ENCODE results near the gene MAD1L1. TPM values are rescaled to one million over a fixed set of nuclear protein-coding genes. Genes with fewer than 3 reads are reported as not detected.

The MAD1L1 gene
- total and polyA plus RNA-seq, 11 donors, result 11.1 to 29.7 (median 20.9) TPM

DNA sequence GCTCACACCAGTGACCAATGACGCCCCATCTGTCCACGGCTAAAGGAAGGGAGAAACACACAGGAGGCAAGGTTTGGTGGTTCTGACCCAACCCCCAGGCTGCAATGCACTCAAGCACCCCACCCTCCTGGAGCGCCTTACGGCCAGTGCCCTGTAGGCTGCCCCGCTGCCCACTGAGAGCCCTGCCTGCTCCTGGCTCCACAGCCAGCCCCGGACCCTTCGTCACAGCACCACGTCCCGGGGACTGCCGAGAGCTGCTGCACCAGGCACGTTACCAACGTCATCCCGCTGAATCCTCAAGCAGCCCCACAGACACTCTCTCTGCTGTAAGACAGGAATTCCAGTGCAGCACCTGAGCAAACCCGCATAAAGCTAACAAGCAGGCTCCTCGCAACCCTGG, 87.8 kb downstream of the MAD1L1 start:
- Histone ChIP-seq H3K4me1 (peaks cover 0 to 3% (median 0%) of the 10 kb centered on the region in 12 donors), H3K36me3 (peaks cover 0 to 41% (median 11%) of the 10 kb centered on the region in 9 donors), H3K4me3 (no peak overlapping the region), H3K9me3 (no peaks in the 10 kb centered on the region), H3K27ac (no peak overlapping the region), H3K27me3 (no peaks in the 10 kb centered on the region)
- DNase-seq (no peak), ATAC-seq (no peak)
- 93 to 99% (median 97%) methylated on average over 15 of the region's 15 CpGs for WGBS, 4 donors
- intact Hi-C loops (cut with DNase I), result no loop called here
- TF ChIP-seq, protein P1, sequence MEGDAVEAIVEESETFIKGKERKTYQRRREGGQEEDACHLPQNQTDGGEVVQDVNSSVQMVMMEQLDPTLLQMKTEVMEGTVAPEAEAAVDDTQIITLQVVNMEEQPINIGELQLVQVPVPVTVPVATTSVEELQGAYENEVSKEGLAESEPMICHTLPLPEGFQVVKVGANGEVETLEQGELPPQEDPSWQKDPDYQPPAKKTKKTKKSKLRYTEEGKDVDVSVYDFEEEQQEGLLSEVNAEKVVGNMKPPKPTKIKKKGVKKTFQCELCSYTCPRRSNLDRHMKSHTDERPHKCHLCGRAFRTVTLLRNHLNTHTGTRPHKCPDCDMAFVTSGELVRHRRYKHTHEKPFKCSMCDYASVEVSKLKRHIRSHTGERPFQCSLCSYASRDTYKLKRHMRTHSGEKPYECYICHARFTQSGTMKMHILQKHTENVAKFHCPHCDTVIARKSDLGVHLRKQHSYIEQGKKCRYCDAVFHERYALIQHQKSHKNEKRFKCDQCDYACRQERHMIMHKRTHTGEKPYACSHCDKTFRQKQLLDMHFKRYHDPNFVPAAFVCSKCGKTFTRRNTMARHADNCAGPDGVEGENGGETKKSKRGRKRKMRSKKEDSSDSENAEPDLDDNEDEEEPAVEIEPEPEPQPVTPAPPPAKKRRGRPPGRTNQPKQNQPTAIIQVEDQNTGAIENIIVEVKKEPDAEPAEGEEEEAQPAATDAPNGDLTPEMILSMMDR (IDR thresholded peaks at IDR 0.05), result no peak
- no peak for TF ChIP-seq POLR2A (IDR thresholded peaks at IDR 0.05)

DNA sequence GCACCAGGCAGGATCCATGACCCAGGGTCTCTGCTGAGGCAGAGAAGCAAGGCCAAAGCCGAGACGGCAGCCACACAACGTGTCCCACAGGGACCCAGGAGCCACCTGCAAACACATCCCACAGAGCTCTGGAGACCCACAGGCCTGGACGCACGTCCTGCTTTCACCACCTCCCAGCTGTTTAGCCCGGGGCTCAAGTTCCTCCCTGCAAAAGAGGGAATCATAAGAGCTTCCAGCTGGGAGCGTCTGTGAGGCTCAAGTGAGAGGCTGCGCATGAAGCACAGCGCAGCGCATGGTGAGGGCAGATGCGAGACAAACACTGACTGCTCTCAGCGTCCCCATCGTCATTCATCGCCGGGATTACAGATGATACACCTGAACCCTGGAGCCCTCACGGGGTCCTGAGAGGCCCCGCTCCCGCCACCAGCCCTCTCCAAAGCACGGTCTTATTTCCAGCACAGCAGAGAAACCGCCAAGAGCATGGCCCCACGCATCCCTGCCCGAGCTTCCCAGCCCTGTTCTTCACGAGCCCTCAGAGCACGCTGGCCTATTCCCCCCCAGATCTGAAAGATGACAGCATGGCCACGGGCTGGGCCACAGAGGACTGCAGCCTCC, 88.7 kb downstream of the MAD1L1 start:
- H3K36me3 ChIP-seq, result peaks cover 0 to 41% (median 11%) of the 10 kb centered on the region in 9 donors
- no peaks in the 10 kb centered on the region for H3K27me3 ChIP-seq
- 94 to 97% (median 95%) methylated on average over 23 to 25 of the region's 25 CpGs for WGBS, 4 donors
- no peak overlapping the region for H3K27ac ChIP-seq
- peaks cover 0 to 3% (median 0%) of the 10 kb centered on the region in 12 donors for H3K4me1 ChIP-seq
- intact Hi-C loops (cut with DNase I), result no loop called here
- ATAC-seq (no peak), DNase-seq (no peak)
- TF ChIP-seq, protein P1 (IDR thresholded peaks at IDR 0.05), result no peak
- no peak for TF ChIP-seq POLR2A (IDR thresholded peaks at IDR 0.05)
- H3K9me3 ChIP-seq, result no peaks in the 10 kb centered on the region
- no peak overlapping the region for H3K4me3 ChIP-seq

DNA sequence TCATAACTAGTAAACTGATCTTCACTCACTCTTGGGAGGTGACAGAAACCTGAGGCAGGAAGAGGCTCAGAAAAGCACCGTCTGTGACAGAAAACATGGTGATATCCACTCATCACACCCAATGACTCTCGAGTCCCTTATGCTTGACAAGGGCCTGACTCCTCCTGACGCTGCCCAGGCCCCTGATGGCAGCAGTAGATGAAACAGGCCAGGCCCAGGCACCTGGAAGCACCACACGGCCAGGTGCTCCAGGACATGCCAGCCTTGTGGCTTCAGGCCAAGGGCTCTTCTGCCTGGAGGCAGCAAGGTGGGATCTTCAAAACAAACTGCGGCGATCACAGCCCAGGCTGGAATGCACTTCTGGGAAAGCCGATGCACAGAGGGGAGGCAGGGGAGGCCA, 89.3 kb downstream of the MAD1L1 start:
- intact Hi-C loops (cut with DNase I), result no loop called here
- Histone ChIP-seq H3K4me1 (peaks cover 0 to 5% (median 0%) of the 10 kb centered on the region in 12 donors), H3K27ac (no peak overlapping the region), H3K27me3 (no peaks in the 10 kb centered on the region), H3K9me3 (no peaks in the 10 kb centered on the region), H3K36me3 (peaks cover 0 to 37% (median 11%) of the 10 kb centered on the region in 9 donors), H3K4me3 (no peak overlapping the region)
- DNase-seq, result no peak
- no peak for ATAC-seq
- 90 to 93% (median 91%) methylated on average over 5 to 7 of the region's 7 CpGs for WGBS, 4 donors
- TF ChIP-seq POLR2A (IDR thresholded peaks at IDR 0.05), result no peak
- TF ChIP-seq, protein P1 (IDR thresholded peaks at IDR 0.05), result no peak

DNA sequence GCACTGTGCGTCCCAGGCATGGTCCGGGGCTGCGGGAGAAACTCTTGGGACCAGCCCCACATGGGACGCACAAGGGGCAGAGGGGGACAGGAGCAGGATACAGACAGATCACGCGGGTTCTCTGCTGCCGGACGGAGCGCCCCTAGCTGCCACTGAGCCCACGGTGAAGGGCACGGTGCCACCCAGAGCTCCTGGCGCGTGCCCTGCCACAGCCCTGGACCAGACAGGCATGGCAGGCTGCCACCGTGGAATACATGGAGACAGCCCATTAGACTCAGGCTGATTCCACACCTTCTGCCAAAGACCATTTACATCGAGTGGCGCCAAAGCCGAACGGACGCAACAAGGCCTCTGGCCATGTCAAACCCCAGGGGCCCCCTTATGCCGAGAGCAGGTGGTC, 90.4 kb downstream of the MAD1L1 start:
- Histone ChIP-seq H3K4me3 (no peak overlapping the region), H3K27me3 (no peaks in the 10 kb centered on the region), H3K4me1 (peaks cover 0 to 10% (median 0%) of the 10 kb centered on the region in 12 donors), H3K9me3 (no peaks in the 10 kb centered on the region), H3K27ac (no peak overlapping the region), H3K36me3 (peaks cover 0 to 29% (median 11%) of the 10 kb centered on the region in 9 donors)
- 43 to 78% (median 76%) methylated on average over 9 to 20 of the region's 20 CpGs for WGBS, 4 donors
- TF ChIP-seq POLR2A (IDR thresholded peaks at IDR 0.05), result no peak
- TF ChIP-seq, protein P1 (IDR thresholded peaks at IDR 0.05), result peak in 7 of 12 donors; percentile 4 to 33 (median 21)
- intact Hi-C loops (cut with DNase I), result no loop called here
- DNase-seq, result peak in 4 of 5 donors; percentile 46 to 84 (median 67)
- peak; percentile 77 to 89 (median 82) for ATAC-seq
